Umbilical cord (tissue), 2 donors: ENCODE results near the gene LRRN4CL. TPM values are rescaled to one million over a fixed set of nuclear protein-coding genes. Genes with fewer than 3 reads are reported as not detected.
"Not testable (repeated sequence)": the region's sequence is repeated elsewhere in the genome, so short reads cannot be mapped to it uniquely, and the experiment has no call there.

Experiments
- DNase-seq: peaks from one replicate; pipeline ENCODE4 v3.0.0-alpha.2; 2015; ENCODE audit warnings: low spot score
- total RNA-seq: library from RNA; depleted of rRNA; stranded (reverse); fragments of >200 nt; gene quantifications from one replicate; pipeline ENCODE4 v1.2.3, GENCODE V29; 2014; ENCODE audit warnings: low replicate concordance; ENCODE audit not compliant: insufficient read depth

Gene LRRN4CL
- total RNA-seq, 1 donor from 2014 or later: 3.1 TPM

DNA sequence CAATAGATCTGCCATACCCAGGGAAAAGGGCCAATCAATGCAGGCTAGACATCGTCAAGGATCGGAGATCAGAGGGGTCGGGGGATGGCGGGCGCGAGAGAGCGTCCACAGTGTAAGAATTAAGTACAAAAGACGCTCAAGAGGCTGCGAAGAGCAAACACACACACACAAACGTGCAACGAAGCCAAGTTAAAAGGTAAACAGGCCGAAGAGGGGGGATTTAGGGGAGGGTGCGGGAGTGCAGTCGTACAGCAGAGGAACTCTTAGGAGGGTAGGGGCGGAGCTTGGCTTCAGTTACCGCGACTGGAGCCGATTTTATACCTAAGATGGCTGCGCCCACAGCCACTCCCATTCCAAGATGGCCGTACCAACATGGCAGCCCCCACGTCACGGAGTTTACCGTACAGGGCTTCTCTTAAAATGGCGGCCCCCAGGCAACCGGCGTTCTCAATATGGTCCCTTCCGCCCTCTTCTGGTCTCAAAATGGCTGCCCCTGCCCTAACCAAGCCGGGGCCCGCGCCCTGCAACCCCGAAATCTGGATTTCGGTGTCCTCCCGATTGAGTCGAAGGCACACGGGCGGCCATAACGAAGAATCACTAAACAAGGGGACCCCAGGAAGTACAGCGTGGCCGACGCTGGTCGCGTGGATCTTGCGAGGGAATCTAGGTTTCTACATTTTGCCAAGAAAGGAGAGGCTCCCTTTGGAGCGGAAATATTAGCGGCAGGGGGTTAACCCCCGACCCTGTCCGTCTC lies 20.1 kb upstream of the LRRN4CL start:
- DNase-seq: peak; percentile 99

GRCh38 chr11:62708793-62709192 lies 19.5 kb upstream of the LRRN4CL start:
- DNase-seq: no peak

DNA sequence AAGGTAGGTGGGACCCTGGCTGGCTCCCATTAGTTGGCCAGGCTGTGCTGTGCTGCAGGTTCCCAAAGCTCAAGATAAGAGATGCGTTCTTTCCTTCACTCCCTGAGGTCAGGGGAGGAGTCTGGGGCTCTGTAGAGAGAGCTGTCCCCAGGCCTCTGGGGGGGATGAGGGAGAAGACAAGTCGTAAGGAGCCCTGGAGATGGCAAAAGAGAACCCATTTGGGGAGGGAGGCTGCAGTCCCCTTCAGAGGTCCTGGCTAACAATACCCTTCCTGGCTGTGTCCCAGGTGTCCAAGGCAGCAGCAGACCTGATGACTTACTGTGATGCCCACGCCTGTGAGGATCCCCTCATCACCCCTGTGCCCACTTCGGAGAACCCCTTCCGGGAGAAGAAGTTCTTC lies 19.1 kb upstream of the LRRN4CL start:
- DNase-seq: no peak

GRCh38 chr11:62707277-62707861 lies 18.0 kb upstream of the LRRN4CL start, which contains the start of the genes BSCL2 and GNG3:
BSCL2 (minus strand) TSS chr11:62707424; CDS start chr11:62707195, 229 bp downstream.
GNG3 (plus strand) TSS chr11:62707676; CDS start chr11:62708296, 620 bp downstream.
- DNase-seq: peak; percentile 47

DNA sequence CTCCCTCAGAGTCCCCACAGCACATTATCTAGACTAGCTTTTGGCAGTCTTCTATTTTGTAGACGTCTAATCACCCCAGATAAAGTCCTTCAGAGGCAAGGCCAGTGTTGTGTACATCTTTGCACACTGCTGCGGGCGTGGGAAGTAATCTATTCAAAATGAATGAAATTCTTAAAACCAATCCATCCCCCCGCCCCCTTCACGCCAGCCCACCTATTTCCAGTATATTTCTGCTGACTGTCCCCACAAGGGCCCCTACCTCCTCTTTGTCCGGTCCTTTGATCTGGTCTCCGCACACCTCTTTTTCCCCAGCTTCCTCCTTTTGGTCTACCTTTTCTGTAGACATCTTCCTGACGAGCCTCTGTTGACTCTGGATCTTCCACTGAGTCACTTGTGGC lies 17.5 kb upstream of the LRRN4CL start:
- DNase-seq: no peak

DNA sequence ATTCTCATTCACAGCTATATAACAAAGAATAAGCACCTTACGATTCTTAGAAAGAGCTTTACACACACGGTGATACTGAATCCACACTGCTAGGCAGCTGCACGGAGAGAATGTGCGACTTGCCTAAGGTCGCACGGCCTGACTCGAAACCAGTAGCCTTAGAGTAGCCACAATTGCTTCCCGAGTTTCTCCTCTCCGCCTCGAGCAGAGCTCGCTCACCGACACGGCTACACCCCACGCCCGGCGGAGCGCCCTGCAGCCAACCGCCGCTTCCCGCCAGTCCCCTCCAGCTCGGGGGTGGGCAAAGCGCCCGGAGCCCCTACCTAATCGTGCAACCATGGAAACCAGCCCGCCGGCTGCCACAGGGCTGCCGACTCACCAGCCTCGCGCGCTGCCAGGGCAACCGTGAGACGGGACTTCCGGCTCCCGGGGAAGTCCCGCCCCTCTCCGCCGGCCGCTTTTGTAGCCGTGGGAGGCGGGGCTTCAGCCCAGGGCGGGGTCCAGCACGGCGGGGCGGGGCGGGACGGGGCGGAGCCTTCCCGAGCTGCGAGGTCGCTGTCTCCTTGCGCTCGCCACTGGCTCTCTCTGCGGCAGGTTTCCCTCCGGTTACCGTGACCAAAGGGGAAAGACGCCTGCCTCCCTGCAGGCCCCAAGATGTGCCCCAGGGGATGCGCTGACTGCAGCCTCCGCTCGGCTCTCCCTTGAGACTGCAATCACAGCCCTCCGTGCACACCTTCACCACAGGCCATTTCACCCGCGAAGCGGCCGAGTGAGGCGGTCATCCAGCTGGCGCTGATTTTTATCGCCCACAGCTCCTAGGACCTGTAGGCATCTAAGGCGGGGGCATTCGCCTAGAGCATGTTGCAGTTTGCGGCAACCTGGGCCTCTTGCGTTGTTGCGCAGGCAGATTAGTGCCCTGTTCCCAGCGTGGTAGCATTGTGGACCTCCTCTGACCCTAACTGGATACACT lies 16.8 kb upstream of the LRRN4CL start:
- peak; percentile 97 for DNase-seq

GRCh38 chr11:62705413-62705812 lies 16.1 kb upstream of the LRRN4CL start:
- no peak for DNase-seq

DNA sequence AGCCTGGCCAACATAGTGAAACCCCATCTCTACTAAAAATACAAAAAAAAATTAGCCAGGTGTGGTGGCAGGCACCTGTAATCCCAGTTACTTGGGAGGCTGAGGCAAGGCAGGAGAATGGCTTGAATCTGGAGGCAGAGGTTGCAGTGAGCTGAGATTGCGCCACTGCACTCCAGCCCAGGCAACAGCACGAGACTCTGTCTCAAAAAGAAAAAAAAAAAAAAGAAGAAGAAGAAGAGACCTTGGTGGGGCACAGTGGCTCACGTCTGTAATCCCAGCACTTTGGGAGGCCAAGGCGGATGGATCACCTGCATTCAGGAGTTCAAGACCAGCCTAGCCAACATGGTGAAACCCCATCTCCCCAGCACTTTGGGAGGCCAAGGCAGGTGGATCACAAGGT lies 14.6 kb upstream of the LRRN4CL start:
- DNase-seq: not testable (repeated sequence)

DNA sequence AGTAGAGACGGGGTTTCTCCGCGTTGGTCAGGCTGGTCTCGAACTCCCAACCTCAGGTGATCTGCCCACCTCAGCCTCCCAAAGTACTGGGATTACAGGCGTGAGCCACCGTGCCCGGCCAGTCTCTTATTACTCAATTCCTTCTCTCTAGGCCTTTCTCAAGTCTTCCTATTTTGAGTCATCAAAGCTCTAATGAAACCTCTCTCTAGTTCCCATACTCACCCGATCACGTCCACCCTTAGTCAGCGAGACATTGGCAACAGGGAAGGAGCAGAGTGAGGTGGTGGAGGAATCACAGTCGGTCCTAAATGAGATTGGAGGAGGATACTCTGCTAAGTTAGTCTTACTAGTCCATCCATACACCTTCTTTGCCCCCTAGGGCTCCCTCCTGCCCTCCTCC lies 12.9 kb upstream of the LRRN4CL start:
- DNase-seq: no peak

- peak; percentile 75 for DNase-seq
These were observed 5.3 kb upstream of the LRRN4CL start for GRCh38 chr11:62694455-62695167.

DNA sequence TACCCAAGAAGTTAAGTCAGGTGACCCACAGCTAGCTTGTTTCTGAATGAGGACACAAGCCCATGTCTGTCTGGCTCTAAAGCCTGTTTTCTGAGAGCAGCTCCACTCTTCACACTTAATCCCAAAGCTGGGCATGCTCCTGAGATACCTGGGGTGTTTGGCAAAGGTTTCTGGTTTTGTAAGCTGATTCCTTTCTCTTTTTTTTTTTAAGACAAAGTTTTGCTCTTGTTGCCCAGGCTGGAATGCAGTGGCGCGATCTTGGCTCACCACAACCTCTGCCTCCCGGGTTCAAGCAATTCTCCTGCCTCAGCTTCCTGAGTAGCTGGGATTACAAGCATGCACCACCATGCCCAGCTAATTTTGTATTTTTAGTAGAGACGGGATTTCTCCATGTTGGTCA lies 4.3 kb upstream of the LRRN4CL start:
- DNase-seq: not testable (repeated sequence)

GRCh38 chr11:62688491-62688890 lies 839 bp downstream of the LRRN4CL start:
- peak; percentile 49 for DNase-seq

DNA sequence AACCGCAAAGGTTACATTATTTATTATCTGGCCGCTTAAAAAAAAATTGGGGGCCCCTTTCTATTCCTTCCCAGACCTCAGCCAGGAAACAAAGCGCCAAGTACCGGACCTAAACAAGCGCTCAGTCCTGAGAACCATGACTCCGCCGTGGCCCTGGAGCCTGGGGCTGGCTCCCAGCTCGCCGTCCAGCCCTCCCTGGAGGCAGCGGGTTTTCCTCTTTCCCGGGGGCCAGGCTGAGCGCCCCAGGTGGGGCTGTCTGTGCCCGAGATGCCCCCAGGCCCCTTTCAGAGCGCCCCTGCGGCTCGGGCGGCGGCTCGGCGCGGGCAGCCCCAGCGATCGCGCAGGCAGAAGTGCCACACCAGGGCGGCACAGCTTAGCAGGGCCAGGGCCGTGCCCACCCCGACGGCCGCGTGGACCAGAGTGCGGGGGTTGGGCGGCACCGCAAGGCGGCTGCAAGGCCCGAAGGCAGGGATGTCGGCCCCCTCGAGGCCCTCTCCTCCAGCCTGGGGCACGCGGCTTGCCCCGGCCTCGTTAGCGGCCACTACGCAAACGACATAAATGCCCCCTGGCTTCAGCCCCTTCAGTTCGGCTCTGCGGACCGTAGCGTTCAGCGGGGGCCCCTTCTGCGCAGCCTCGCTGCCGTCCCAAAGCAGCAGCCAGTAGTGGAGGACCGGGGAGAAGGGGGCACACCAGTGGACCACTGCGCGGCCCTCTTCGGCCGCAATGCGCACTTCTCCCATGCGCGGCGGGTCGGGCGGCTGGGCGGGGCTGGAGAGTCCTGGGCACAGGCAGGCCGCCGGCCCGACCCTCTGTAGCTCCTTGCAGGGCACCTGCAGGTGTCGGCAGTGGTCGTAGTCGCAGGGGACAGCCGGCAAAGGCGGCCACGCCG lies 1.6 kb downstream of the LRRN4CL start:
- DNase-seq: no peak

GRCh38 chr11:62682518-62682917 lies 6.8 kb downstream of the LRRN4CL start:
- DNase-seq: no peak

GRCh38 chr11:62680825-62681240 lies 8.5 kb downstream of the LRRN4CL start:
- peak; percentile 82 for DNase-seq

- peak; percentile 93 for DNase-seq
These were observed 10.3 kb downstream of the LRRN4CL start, which contains the start of gene UBXN1 for GRCh38 chr11:62678770-62679696. UBXN1 (minus strand) TSS chr11:62679073; CDS start chr11:62678923, 150 bp downstream.

DNA sequence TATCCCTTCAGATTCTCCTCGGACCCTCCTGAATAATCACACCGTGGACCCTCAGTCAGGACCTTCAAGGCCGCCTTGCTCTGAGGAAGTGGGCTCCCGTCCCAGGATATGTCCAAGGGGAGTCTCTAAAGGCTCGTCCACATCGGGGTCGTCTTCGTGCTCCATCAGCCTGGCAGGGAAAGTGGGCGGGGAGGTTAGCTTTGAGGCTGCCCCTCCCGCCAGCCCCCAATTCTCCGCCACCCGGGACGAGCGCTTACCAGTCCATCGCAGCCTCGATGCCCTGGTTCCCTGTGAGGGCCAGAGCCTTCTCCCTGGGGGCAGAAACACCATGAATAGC lies 10.9 kb downstream of the LRRN4CL start:
- DNase-seq: no peak

DNA sequence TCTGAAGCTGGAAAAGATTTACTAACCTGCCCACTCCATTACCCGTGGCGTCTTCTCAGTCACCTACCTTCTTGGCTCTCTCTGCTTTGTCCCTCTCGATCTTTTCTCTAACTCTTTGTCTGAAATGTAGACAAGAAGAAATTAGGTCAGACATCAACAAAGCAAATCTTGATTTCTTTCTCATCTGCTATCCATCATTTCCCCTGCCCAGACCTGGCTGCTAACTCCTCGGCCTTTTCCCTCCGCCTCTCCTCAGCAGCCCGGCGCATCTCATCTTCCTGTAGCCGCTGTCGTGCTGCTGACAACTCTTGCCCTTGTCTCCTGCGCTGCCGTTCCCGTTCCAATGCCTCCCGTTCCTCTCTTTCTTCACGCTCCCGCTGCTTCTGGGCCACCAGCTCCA lies 11.6 kb downstream of the LRRN4CL start:
- no peak for DNase-seq

- no peak for DNase-seq
These were observed 12.2 kb downstream of the LRRN4CL start for GRCh38 chr11:62677156-62677555.
